HG02943 (cell line): ENCODE data around the gene AUNIP.

Experiments
- ATAC-seq: cut with Tn5 transposase; IDR thresholded peaks from one replicate; pipeline ENCODE4 v1.9.1; 2021; ENCODE audit warnings: mild to moderate bottlenecking, low read depth, moderate library complexity; ENCODE audit not compliant: unreplicated experiment

The AUNIP gene

DNA sequence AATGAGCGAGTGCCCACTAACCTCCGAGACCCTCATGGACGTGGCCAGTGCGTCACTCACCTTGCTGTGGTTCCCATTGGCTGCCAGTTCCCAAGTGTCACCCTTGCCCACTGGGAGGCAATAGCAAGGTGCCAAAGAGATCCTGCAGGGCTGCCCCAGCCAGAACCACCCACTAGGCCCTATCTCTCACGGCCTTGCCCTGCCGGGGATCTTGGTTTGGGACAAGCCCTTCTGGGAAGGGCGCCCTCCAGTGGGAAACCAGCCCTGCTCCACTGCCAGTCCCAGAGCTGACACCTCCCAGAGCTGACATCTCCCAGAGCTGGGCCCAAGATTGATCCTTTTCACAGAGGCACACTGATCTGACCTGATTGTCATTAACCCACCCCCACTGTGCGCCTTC lies 61.3 kb downstream of the AUNIP start:
- ATAC-seq = no peak

GRCh38 chr1:25796811-25797458 lies 62.3 kb downstream of the AUNIP start:
- no peak for ATAC-seq

- ATAC-seq = no peak
Measured at GRCh38 chr1:25795946-25796810, 63.1 kb downstream of the AUNIP start.

- no peak for ATAC-seq
Measured at GRCh38 chr1:25795211-25795610, 64.0 kb downstream of the AUNIP start.

DNA sequence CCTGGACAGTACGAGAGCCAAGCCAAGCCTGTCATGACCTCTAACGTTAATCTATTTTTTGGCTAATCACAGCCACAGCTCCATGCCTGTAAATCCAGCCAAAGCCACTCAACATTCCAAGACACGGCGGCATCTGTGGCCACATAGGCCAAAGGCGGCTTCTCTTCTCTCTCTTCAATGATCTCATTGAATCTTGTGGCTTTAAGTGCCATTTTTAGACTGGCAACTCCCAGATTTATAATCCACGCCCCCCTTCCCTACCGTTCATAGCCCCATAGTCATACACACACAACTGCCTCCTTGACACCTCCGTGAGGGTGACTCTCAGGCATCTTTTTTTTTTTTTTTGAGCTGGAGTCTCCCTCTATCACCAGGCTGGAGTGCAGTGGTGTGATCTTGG lies 64.9 kb downstream of the AUNIP start:
- ATAC-seq = no peak

GRCh38 chr1:25793585-25794170 lies 65.6 kb downstream of the AUNIP start:
- ATAC-seq = no peak

- ATAC-seq = no peak
Measured at GRCh38 chr1:25792115-25792514, 67.1 kb downstream of the AUNIP start.

DNA sequence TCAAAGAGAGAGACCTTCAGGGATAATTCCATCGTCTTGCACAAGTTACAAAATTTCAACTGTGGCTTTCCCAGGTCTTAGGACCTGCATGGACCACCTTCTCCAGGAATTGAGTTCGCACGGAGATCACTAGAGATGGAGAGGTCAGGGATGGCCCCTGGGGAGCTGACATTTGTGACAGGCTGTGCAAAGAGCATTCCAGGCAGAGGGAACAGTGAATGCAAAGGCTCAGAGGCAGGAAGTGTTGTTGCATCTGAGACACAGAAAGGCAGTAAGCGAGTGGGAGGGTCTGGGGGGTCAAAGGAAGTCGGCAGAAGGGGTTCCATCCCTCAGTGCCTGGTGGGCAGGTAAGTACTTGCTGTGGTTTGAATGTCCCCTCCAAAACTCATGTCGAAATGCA lies 68.8 kb downstream of the AUNIP start:
- ATAC-seq = no peak

DNA sequence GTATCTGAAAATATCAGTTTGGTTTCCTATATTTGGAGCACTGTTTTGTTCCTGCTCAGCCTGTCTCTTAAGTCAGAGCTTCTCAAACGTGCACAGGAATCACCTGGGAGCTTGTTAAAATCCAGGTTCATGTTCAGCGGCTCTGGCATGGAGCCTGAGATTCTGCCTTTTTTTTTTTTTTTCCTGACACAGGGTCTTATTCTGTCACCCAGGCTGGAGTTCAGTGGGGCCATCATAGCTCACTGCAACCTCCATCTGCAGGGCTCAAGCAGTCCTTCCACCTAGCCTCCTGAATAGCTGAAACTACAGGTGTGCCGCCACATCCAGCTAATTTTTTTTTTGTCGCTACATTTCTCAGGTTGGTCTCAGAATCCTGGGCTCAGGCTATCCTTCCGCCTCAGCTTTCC lies 71.5 kb downstream of the AUNIP start:
- ATAC-seq = no peak

- ATAC-seq = no peak
Measured at GRCh38 chr1:25786887-25787759, 72.1 kb downstream of the AUNIP start.

DNA sequence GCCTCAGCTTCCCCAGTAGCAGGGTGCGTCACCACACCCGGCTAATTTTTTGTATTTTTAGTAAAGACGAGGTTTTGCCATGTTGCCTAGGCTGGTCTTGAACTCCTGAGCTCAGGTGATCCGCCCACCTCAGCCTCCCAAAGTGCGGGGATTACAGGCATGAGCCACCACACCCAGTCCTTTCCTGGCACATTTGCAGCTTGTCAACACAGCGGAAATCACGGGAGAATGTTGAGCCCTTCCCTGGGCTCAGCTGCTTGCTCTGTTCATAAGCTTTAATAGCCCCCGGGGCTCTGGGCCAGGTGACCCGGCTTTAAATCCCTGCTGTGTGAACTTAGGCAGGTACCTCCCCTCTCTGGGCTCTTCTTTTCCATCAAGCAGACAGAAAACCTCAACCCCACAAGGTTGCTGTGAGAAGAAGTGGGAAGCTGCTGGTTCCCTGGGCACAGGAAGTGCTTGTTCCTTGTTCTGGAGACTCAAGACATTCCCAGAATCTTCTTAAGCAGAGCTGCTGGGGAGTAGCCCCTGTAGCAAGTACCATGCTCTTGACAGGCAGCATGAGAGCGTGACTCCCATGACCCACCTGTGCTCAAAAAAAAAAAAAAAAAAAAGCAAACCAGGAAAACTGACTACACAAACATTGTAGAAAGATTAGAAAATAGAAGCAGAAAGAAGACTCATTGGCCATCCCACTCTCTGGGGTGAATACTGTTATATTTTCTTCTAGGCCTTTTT lies 73.8 kb downstream of the AUNIP start:
- ATAC-seq = no peak

DNA sequence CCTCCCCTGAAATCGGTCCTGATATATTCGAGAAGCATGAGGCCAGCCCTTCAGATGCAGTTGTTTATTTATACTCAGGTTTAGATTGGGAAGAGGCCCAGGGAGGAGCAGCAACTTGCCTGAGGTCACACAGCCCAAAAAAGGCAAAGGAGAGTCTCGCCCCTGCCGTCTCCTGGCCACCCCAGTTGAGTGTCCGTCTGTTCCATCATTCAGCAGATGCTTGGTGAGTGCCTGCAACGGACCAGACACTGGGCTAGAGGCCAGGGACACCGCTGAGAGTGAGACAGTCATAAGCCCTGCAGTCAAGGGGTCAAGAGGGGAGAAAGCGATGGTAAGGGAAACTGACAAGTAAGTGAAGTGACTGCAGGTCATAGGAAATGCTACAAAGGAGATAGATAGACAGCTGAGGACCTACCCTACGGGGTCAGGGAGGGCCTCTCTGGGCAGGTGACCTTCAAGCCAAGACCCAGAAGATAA lies 74.6 kb downstream of the AUNIP start:
- no peak for ATAC-seq
